Heart left ventricle (tissue), 16 donors: ENCODE measurements around the gene PPP3R1. TPM values are rescaled to one million over a fixed set of nuclear protein-coding genes. Genes with fewer than 3 reads are reported as not detected.
A peak's percentile ranks its signal among the peaks of the same experiment; 100 is the strongest.

Source experiments
- ATAC-seq, 4 donors: fragments of 200-7000 bp; cut with Tn5 transposase; one replicate each; pipeline ENCODE4 v1.9.1; 2020 to 2022; ENCODE audit warnings: moderate library complexity in 4 of 4, mild to moderate bottlenecking in 3 of 4, moderate number of reproducible peaks in 1 of 4
- DNase-seq, 5 donors: peaks; one replicate each; pipeline ENCODE4 v3.0.0-alpha.2; 2020
- H3K27ac ChIP-seq, 12 donors: fragments of 200-600 bp; sonication (generic) in 4 of 12; one replicate each; pipeline versions ENCODE4 v1.5.0 to v1.8.0; 2016 to 2022; ENCODE audit warnings: mild to moderate bottlenecking in 2 of 12
- H3K27me3 ChIP-seq, 9 donors: fragments of 200-600 bp; sonication (generic) in 2 of 9; one replicate each; pipeline versions ENCODE4 v1.5.1 to v1.8.0; 2016 to 2022; ENCODE audit warnings: mild to moderate bottlenecking in 3 of 9
- H3K36me3 ChIP-seq, 9 donors: fragments of 200-600 bp; sonication (generic) in 2 of 9; one replicate each; pipeline versions ENCODE4 v1.5.0 to v1.8.0; 2018 to 2022; ENCODE audit warnings: mild to moderate bottlenecking in 2 of 9
- H3K4me1 ChIP-seq, 12 donors: fragments of 200-600 bp; sonication (generic) in 4 of 12; one replicate each; pipeline versions ENCODE4 v1.5.0 to v1.8.0; 2016 to 2022; ENCODE audit warnings: mild to moderate bottlenecking in 3 of 12
- H3K4me3 ChIP-seq, 12 donors: fragments of 200-600 bp; sonication (generic) in 4 of 12; one replicate each; pipeline versions ENCODE4 v1.5.0 to v1.8.0; 2017 to 2022; ENCODE audit warnings: mild to moderate bottlenecking in 9 of 12, moderate library complexity in 4 of 12
- H3K9me3 ChIP-seq, 12 donors: fragments of 200-600 bp; sonication (generic) in 4 of 12; one replicate each; pipeline versions ENCODE4 v1.5.0 to v1.8.0; 2016 to 2022; ENCODE audit warnings: mild to moderate bottlenecking in 1 of 12
- CTCF ChIP-seq, 12 donors: fragments of 200-600 bp; sonication (generic) in 4 of 12; IDR thresholded peaks; one replicate each; pipeline versions ENCODE4 v1.5.0 to v1.8.0; 2018 to 2022; ENCODE audit warnings: antibody characterized with exemption in 12 of 12, mild to moderate bottlenecking in 5 of 12
- POLR2A ChIP-seq, 2 donors: fragments of 450-650 bp; IDR thresholded peaks; one replicate each; pipeline ENCODE4 v1.6.1; 2017; ENCODE audit warnings: antibody characterized with exemption in 2 of 2, mild to moderate bottlenecking in 2 of 2, moderate library complexity in 2 of 2
- WGBS, 4 donors: extraction: QIAGEN DNeasy Blood & Tissue Kit in 2 of 4; methylation state at CpG; one replicate each; pipeline versions ENCODE4 v1.1.5 to v1.1.7; 2013 to 2018; 5-methylcytosine and 5-hydroxymethylcytosine counted together
- intact Hi-C, 10 donors: fragments of 100-400 bp; cut with DNase I; formaldehyde crosslinking; loops; one replicate each; pipeline versions ENCODE4 v1.11.1 to v1.14.2; 2022
- polyA plus RNA-seq, 2 donors: library from polyadenylated mRNA; stranded (reverse); fragments of 200-250 nt; gene quantifications; one replicate each; pipeline ENCODE4 v1.2.3, GENCODE V29; 2013
- total RNA-seq, 9 donors: library from RNA; depleted of rRNA in 2 of 9; stranded (reverse); fragments of >200 nt in 2 of 9; fragmentation: NEBNext Ultra II Directional in 3 of 9; extraction: Animal tissue kit (Norgen Biotek cat#: 25700) in 3 of 9; gene quantifications; one replicate each; pipeline versions ENCODE4 v1.1.0 to v1.2.4, GENCODE V29; 2016 to 2023
- donor health status: ischemic (EF 13 %, LVEDD 7.1; RV severe dilation, severe dysfunction).
- donor health status: healthy with polysubstance abuse.
- donor health status: DM: no; HTN: yes; CAD: no.
- donor health status: DM: no; HTN: no; CAD: no.
- donor health status: ischemic (EF 25% LVEDD 6.9; RV normal size, moderate dysfunction).
- donor health status: ischemic (EF 25% LVEDD 5.7; RV mildly dilated, moderate dysfunction).
- donor health status: healthy.
- donor health status: DM: yes; HTN: yes; CAD: no.
- donor health status: ischemic (EF 35%, LVEDD 5.7; RV mildly dilated, moderate dysfunction).
- donor health status: nonischemic (EF 11% LVEDD 7.7; RV severe dilation, severe dysfunction).
- donor health status: DM: yes; HTN: yes; CAD: no.
- donor health status: PGD.
- donor health status: ischemic (EF 29% LVEDD 5.4; RV normal size, mild dysfunction).
- donor health status: nonischemic (EF 23%, LVEDD 6.1; RV moderate dilation, normal function).

PPP3R1 gene
- total and polyA plus RNA-seq, 11 donors = 13.4 to 50.9 (median 35.1) TPM

DNA sequence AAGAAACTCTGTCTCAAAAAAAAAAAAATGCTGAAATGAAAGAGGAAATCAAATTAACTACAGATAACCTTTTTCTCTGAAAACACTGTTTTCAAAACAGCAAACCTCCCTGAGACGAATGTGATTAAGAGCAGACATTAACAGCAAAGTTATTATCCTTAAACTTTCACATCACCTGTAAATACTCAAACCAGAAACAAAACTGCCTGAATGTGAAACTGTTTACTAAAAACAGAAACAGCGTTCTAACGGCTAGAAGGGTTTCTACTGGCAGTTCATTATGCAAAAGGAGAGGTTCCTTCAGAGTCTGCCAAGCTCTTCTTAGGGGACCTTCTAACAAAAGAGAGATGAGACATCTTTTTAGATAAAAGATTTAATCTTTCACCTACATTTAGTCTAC, 48.7 kb downstream of the PPP3R1 start:
- H3K9me3 ChIP-seq = no peaks in the 10 kb centered on the region
- H3K4me1 ChIP-seq = peaks cover 0 to 61% (median 19%) of the 10 kb centered on the region in 12 donors
- 34 to 46% (median 38%) methylated on average over 3 of the region's 3 CpGs for WGBS, 4 donors
- intact Hi-C loops = no loop called here
- no peak for ATAC-seq
- H3K27me3 ChIP-seq = no peaks in the 10 kb centered on the region
- H3K27ac ChIP-seq = peak overlapping the region in 1 of 12 donors; percentile 19
- TF ChIP-seq CTCF (IDR thresholded peaks at IDR 0.05) (no peak), POLR2A (IDR thresholded peaks at IDR 0.05) (no peak)
- no peak for DNase-seq
- no peak overlapping the region for H3K4me3 ChIP-seq
- peaks cover 0 to 5% (median 0%) of the 10 kb centered on the region in 9 donors for H3K36me3 ChIP-seq

DNA sequence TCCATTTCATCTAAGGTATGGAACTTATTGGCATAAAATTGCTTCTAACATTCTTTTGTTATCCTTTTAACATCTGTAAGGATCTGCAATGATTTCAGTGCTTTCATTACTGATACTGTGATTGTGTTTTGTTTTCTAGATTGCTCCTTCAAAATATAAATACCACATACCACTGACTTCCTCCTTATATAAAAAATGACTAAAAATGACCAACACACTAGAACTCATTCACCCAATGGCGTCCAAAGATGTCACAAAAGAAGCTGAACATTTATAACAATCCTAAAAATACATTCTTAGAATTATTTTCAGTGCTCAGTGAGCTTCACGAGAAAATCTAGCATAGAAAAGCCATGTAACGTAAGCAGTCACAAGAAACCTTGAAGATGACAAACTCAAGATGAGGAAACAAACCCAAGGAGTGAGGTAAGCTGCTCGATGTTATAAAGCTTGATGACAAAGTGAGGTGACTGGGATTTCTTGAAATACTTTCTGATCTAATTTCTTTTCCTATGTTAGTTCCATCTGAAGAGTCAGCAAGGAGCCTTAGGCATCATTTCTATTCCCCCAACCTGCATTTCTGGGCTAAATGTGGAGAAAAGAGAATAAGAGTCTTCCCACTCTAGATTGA, 52.1 kb downstream of the PPP3R1 start:
- H3K4me3 ChIP-seq = no peak overlapping the region
- H3K9me3 ChIP-seq = no peaks in the 10 kb centered on the region
- no peak for DNase-seq
- no peak for ATAC-seq
- H3K4me1 ChIP-seq = peaks cover 0 to 55% (median 17%) of the 10 kb centered on the region in 12 donors
- no peak for TF ChIP-seq CTCF (IDR thresholded peaks at IDR 0.05)
- no peak for TF ChIP-seq POLR2A (IDR thresholded peaks at IDR 0.05)
- H3K36me3 ChIP-seq = peaks cover 0 to under 1% (median 0%) of the 10 kb centered on the region in 9 donors
- no peaks in the 10 kb centered on the region for H3K27me3 ChIP-seq
- H3K27ac ChIP-seq = peak overlapping the region in 1 of 12 donors; percentile 3
- intact Hi-C loops = no loop called here
- 78 to 83% (median 82%) methylated on average over 4 of the region's 4 CpGs for WGBS, 4 donors

DNA sequence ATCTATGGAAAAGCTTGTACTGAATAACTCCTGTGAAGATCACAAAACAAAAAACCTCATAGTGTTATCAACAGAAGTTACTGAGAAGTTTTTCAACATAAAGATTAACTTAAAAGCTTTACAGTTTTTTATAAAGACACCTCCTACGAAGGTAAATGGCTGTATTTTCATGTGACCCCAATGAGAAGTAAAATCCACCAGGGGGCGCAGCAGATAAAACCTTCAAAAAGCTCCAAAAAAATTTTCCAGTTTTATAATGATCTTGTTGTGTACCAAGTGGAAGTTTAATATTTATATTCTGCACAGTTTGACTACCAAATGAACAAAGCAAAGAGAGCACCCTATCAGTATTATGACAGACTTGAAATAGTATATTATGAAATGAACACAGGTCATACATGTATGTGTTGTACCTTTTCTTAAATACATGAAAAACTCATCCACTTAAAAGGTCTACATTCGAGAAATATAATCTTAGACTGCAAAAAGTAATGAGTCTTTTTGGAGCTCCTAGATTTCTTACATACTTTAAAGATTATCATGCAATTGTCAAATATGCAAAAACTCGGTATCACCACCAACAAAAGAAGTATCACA, 56.1 kb downstream of the PPP3R1 start:
- H3K4me3 ChIP-seq = no peak overlapping the region
- ATAC-seq (peak in 1 of 4 donors; percentile 47), DNase-seq (no peak)
- H3K4me1 ChIP-seq = peaks cover 0 to 57% (median 19%) of the 10 kb centered on the region in 12 donors
- TF ChIP-seq POLR2A (IDR thresholded peaks at IDR 0.05) = no peak
- peak in 11 of 12 donors; percentile 42 to 87 (median 77) for TF ChIP-seq CTCF (IDR thresholded peaks at IDR 0.05)
- no peak overlapping the region for H3K27ac ChIP-seq
- H3K36me3 ChIP-seq = no peaks in the 10 kb centered on the region
- no peaks in the 10 kb centered on the region for H3K27me3 ChIP-seq
- intact Hi-C loops = loop anchor here in 8 of 10 donors (2.0 to 10.0 kb wide), 9 partner anchors 46 to 246 kb away; partner anchors contain the start of gene PPP3R1 (in 5 of the 8)
- H3K9me3 ChIP-seq = no peaks in the 10 kb centered on the region
- 41 to 46% (median 45%) methylated on average over 4 of the region's 4 CpGs for WGBS, 4 donors

DNA sequence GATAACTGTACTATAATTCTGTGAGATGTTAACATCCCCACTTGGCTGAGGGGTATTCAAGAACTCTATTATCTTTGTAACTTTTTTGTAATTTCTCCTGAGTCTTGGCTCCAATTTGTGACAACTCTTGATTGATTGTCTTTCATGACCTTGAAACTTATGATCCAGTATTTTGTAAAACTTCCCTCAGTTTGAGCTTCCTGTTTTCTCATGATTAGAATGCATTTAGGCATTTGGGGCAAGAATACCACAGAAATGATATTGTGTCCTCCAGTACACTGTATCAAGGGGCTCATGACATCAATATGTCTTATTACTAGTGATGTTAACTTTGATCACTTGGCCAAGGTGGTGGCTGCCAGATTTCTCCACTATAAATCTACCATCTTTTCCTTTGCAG, 57.2 kb downstream of the PPP3R1 start:
- Histone ChIP-seq H3K4me3 (no peak overlapping the region), H3K27ac (no peak overlapping the region), H3K27me3 (no peaks in the 10 kb centered on the region), H3K36me3 (no peaks in the 10 kb centered on the region), H3K9me3 (no peaks in the 10 kb centered on the region), H3K4me1 (peaks cover 0 to 59% (median 19%) of the 10 kb centered on the region in 12 donors)
- ATAC-seq (no peak), DNase-seq (no peak)
- TF ChIP-seq POLR2A (IDR thresholded peaks at IDR 0.05) = no peak
- TF ChIP-seq CTCF (IDR thresholded peaks at IDR 0.05) = no peak
- intact Hi-C loops = loop anchor here in 8 of 10 donors (2.0 to 10.0 kb wide), 8 partner anchors 47 to 247 kb away; partner anchors contain the start of gene PPP3R1 (in 5 of the 8)
